ENCODE measurements around the gene GAS2. TPM values are rescaled to one million over a fixed set of nuclear protein-coding genes. Genes with fewer than 3 reads are reported as not detected.

Gene GAS2
- total and polyA plus RNA-seq, 12 donors = 1.5 to 21.7 (median 12.5) TPM

GRCh38 chr11:22711880-22712279 is 45.5 kb downstream of the GAS2 start:
- WGBS, 2 donors = 19 to 35% methylated on average over 1 of the region's 1 CpG
- ATAC-seq = no peak

GRCh38 chr11:22713336-22713735 is 46.9 kb downstream of the GAS2 start:
- peaks cover 0 to 10% (median 0%) of the 10 kb centered on the region in 9 donors for H3K4me1 ChIP-seq
- 89 to 94% methylated on average over 1 of the region's 1 CpG for WGBS, 2 donors
- DNase-seq (no peak), ATAC-seq (no peak)
- no peaks in the 10 kb centered on the region for H3K36me3 ChIP-seq
- H3K27me3 ChIP-seq = no peaks in the 10 kb centered on the region
- H3K9me3 ChIP-seq = peaks cover 0 to 25% (median 5%) of the 10 kb centered on the region in 11 donors
- TF ChIP-seq CTCF (IDR thresholded peaks at IDR 0.05) = no peak
- no peak overlapping the region for H3K4me3 ChIP-seq
- H3K27ac ChIP-seq = no peak overlapping the region
- intact Hi-C loops (cut with DNase I) = no loop called here

More at GRCh38 chr11:22711880-22712279, 45.5 kb downstream of the GAS2 start:
- Histone ChIP-seq H3K36me3 (no peaks in the 10 kb centered on the region), H3K27ac (no peak overlapping the region), H3K4me3 (no peak overlapping the region), H3K27me3 (no peaks in the 10 kb centered on the region), H3K9me3 (peaks cover 0 to 19% (median 0%) of the 10 kb centered on the region in 11 donors), H3K4me1 (peaks cover 0 to 10% (median 0%) of the 10 kb centered on the region in 9 donors)
- intact Hi-C loops (cut with DNase I) = no loop called here
- TF ChIP-seq CTCF (IDR thresholded peaks at IDR 0.05) = no peak
- no peak for DNase-seq

- no peak for TF ChIP-seq CTCF (IDR thresholded peaks at IDR 0.05)
- H3K36me3 ChIP-seq = no peaks in the 10 kb centered on the region
- ATAC-seq (no peak), DNase-seq (no peak)
- H3K4me3 ChIP-seq = no peak overlapping the region
- H3K27me3 ChIP-seq = no peaks in the 10 kb centered on the region
- H3K4me1 ChIP-seq = peaks cover 0 to 6% (median 0%) of the 10 kb centered on the region in 9 donors
- no peak overlapping the region for H3K27ac ChIP-seq
- intact Hi-C loops (cut with DNase I) = no loop called here
- peaks cover 0 to 25% (median 5%) of the 10 kb centered on the region in 11 donors for H3K9me3 ChIP-seq
- WGBS, 2 donors = 86% methylated on average over 3 of the region's 3 CpGs
These were observed 49.6 kb downstream of the GAS2 start for GRCh38 chr11:22715971-22716370.

- TF ChIP-seq CTCF (IDR thresholded peaks at IDR 0.05) = no peak
- H3K27ac ChIP-seq = peak overlapping the region in 1 of 10 donors; percentile 6
- peaks cover 0 to 7% (median 0%) of the 10 kb centered on the region in 9 donors for H3K4me1 ChIP-seq
- WGBS, 2 donors = 79 to 87% methylated on average over 3 of the region's 3 CpGs
- intact Hi-C loops (cut with DNase I) = loop anchor here in 2 of 10 donors (10.0 kb wide), 1 partner anchor 46 kb away; no protein-coding TSS in a partner anchor
- H3K9me3 ChIP-seq = peaks cover 0 to 15% (median 0%) of the 10 kb centered on the region in 11 donors
- H3K4me3 ChIP-seq = no peak overlapping the region
- no peaks in the 10 kb centered on the region for H3K36me3 ChIP-seq
- no peak for DNase-seq
- H3K27me3 ChIP-seq = no peaks in the 10 kb centered on the region
- no peak for ATAC-seq
These were observed 54.0 kb downstream of the GAS2 start for GRCh38 chr11:22720457-22720856.
